Activated naive CD8-positive, alpha-beta T cell treated with anti-CD3 and anti-CD28 coated beads for 36 hours (primary cell): ENCODE measurements around the gene CRKL. TPM values are rescaled to one million over a fixed set of nuclear protein-coding genes. Genes with fewer than 3 reads are reported as not detected.

Experiments
- DNase-seq: peaks from one replicate; pipeline ENCODE4 v3.0.0; 2021
- H3K27ac Mint-ChIP-seq: one replicate; pipeline ENCODE4 v1.8.0; 2022; ENCODE audit warnings: mild to moderate bottlenecking, moderate library complexity, mixed read lengths
- H3K27me3 Mint-ChIP-seq: one replicate; pipeline ENCODE4 v1.8.0; 2022; ENCODE audit warnings: mild to moderate bottlenecking, mixed read lengths
- H3K36me3 Mint-ChIP-seq: one replicate; pipeline ENCODE4 v1.8.0; 2021; ENCODE audit warnings: mild to moderate bottlenecking, mixed read lengths
- H3K4me1 Mint-ChIP-seq: one replicate; pipeline ENCODE4 v1.8.0; 2021; ENCODE audit warnings: mixed read lengths
- H3K4me3 Mint-ChIP-seq: one replicate; pipeline ENCODE4 v1.8.0; 2022; ENCODE audit warnings: mild to moderate bottlenecking, moderate library complexity, mixed read lengths
- H3K9me3 Mint-ChIP-seq: one replicate; pipeline ENCODE4 v1.8.0; 2022; ENCODE audit warnings: mixed read lengths
- total RNA-seq, 2 experiments: library from RNA; stranded (reverse); gene quantifications; one replicate each; pipeline ENCODE4 v1.2.3, GENCODE V29; 2021

CRKL gene
- total RNA-seq, 2 experiments from 2014 or later: 82.1 to 82.2 TPM

- no peak for DNase-seq
- Mint-ChIP-seq H3K36me3 (no peaks in the 10 kb centered on the region), H3K27me3 (no peaks in the 10 kb centered on the region), H3K4me1 (no peaks in the 10 kb centered on the region), H3K27ac (no peak overlapping the region), H3K4me3 (no peak overlapping the region), H3K9me3 (peaks cover under 1% of the 10 kb centered on the region)
Observed at GRCh38 chr22:20972933-20973577, 55.8 kb downstream of the CRKL start.

GRCh38 chr22:20973634-20974286, 56.6 kb downstream of the CRKL start:
- Mint-ChIP-seq H3K27me3 (no peaks in the 10 kb centered on the region), H3K9me3 (peaks cover 5% of the 10 kb centered on the region), H3K36me3 (no peaks in the 10 kb centered on the region), H3K4me1 (no peaks in the 10 kb centered on the region), H3K4me3 (no peak overlapping the region), H3K27ac (no peak overlapping the region)
- no peak for DNase-seq

GRCh38 chr22:20974336-20974955, 57.2 kb downstream of the CRKL start:
- Mint-ChIP-seq H3K36me3 (no peaks in the 10 kb centered on the region), H3K4me1 (peaks cover 5% of the 10 kb centered on the region), H3K27me3 (no peaks in the 10 kb centered on the region), H3K27ac (no peak overlapping the region), H3K4me3 (no peak overlapping the region), H3K9me3 (peaks cover 7% of the 10 kb centered on the region)
- no peak for DNase-seq

GRCh38 chr22:20975541-20976290, 58.5 kb downstream of the CRKL start:
- H3K4me1 Mint-ChIP-seq: peaks cover 15% of the 10 kb centered on the region
- DNase-seq: no peak
- H3K36me3 Mint-ChIP-seq: no peaks in the 10 kb centered on the region
- no peaks in the 10 kb centered on the region for H3K27me3 Mint-ChIP-seq
- H3K4me3 Mint-ChIP-seq: no peak overlapping the region
- H3K27ac Mint-ChIP-seq: peak overlapping the region; percentile 25
- H3K9me3 Mint-ChIP-seq: peaks cover 7% of the 10 kb centered on the region

- Mint-ChIP-seq H3K4me1 (peaks cover 20% of the 10 kb centered on the region), H3K36me3 (no peaks in the 10 kb centered on the region), H3K27me3 (no peaks in the 10 kb centered on the region)
Observed at GRCh38 chr22:20976291-20976877, 59.2 kb downstream of the CRKL start.

GRCh38 chr22:20977019-20977418, 59.8 kb downstream of the CRKL start:
- H3K4me1 Mint-ChIP-seq: peaks cover 20% of the 10 kb centered on the region
- peaks cover 7% of the 10 kb centered on the region for H3K9me3 Mint-ChIP-seq
- H3K27ac Mint-ChIP-seq: no peak overlapping the region
- no peak overlapping the region for H3K4me3 Mint-ChIP-seq
- no peak for DNase-seq
- H3K27me3 Mint-ChIP-seq: no peaks in the 10 kb centered on the region
- H3K36me3 Mint-ChIP-seq: no peaks in the 10 kb centered on the region

More at GRCh38 chr22:20976291-20976877, 59.2 kb downstream of the CRKL start:
- Mint-ChIP-seq H3K9me3 (peaks cover 7% of the 10 kb centered on the region), H3K27ac (no peak overlapping the region), H3K4me3 (no peak overlapping the region)
- no peak for DNase-seq

GRCh38 chr22:20977516-20978170, 60.4 kb downstream of the CRKL start:
- DNase-seq: no peak
- peaks cover 1% of the 10 kb centered on the region for H3K36me3 Mint-ChIP-seq
- no peaks in the 10 kb centered on the region for H3K27me3 Mint-ChIP-seq
- H3K4me3 Mint-ChIP-seq: no peak overlapping the region
- H3K4me1 Mint-ChIP-seq: peaks cover 23% of the 10 kb centered on the region
- H3K27ac Mint-ChIP-seq: no peak overlapping the region
- peaks cover 7% of the 10 kb centered on the region for H3K9me3 Mint-ChIP-seq

- no peak for DNase-seq
- Mint-ChIP-seq H3K27ac (no peak overlapping the region), H3K27me3 (no peaks in the 10 kb centered on the region), H3K9me3 (peaks cover 7% of the 10 kb centered on the region), H3K4me3 (no peak overlapping the region), H3K4me1 (peaks cover 29% of the 10 kb centered on the region), H3K36me3 (peaks cover 1% of the 10 kb centered on the region)
Observed at GRCh38 chr22:20978419-20978818, 61.2 kb downstream of the CRKL start.

- Mint-ChIP-seq H3K4me3 (peak overlapping the region; percentile 69), H3K36me3 (peaks cover 1% of the 10 kb centered on the region), H3K27ac (peak overlapping the region; percentile 78), H3K4me1 (peaks cover 33% of the 10 kb centered on the region), H3K27me3 (no peaks in the 10 kb centered on the region), H3K9me3 (peaks cover 7% of the 10 kb centered on the region)
- DNase-seq: peak; percentile 78
Observed at GRCh38 chr22:20979243-20979809, 62.1 kb downstream of the CRKL start.

- DNase-seq: no peak
- H3K4me1 Mint-ChIP-seq: peaks cover 33% of the 10 kb centered on the region
- H3K27me3 Mint-ChIP-seq: no peaks in the 10 kb centered on the region
- H3K27ac Mint-ChIP-seq: no peak overlapping the region
- peaks cover 1% of the 10 kb centered on the region for H3K36me3 Mint-ChIP-seq
- peaks cover 7% of the 10 kb centered on the region for H3K9me3 Mint-ChIP-seq
- H3K4me3 Mint-ChIP-seq: peak overlapping the region; percentile 43
Observed at GRCh38 chr22:20979940-20980453, 62.8 kb downstream of the CRKL start.

- H3K36me3 Mint-ChIP-seq: peaks cover 1% of the 10 kb centered on the region
- no peak for DNase-seq
- peaks cover 7% of the 10 kb centered on the region for H3K9me3 Mint-ChIP-seq
- H3K4me1 Mint-ChIP-seq: peaks cover 33% of the 10 kb centered on the region
- no peak overlapping the region for H3K27ac Mint-ChIP-seq
- peak overlapping the region; percentile 98 for H3K4me3 Mint-ChIP-seq
- no peaks in the 10 kb centered on the region for H3K27me3 Mint-ChIP-seq
Observed at GRCh38 chr22:20980523-20980922, 63.3 kb downstream of the CRKL start.

GRCh38 chr22:20980938-20981722, 63.9 kb downstream of the CRKL start:
- H3K27ac Mint-ChIP-seq: peak overlapping the region; percentile 88
- no peaks in the 10 kb centered on the region for H3K27me3 Mint-ChIP-seq
- peak overlapping the region; percentile 98 for H3K4me3 Mint-ChIP-seq
- H3K9me3 Mint-ChIP-seq: peaks cover 7% of the 10 kb centered on the region
- H3K4me1 Mint-ChIP-seq: peaks cover 33% of the 10 kb centered on the region
- peaks cover 1% of the 10 kb centered on the region for H3K36me3 Mint-ChIP-seq
- DNase-seq: no peak

- peak; percentile 81 for DNase-seq
Observed at GRCh38 chr22:20981787-20982562, 64.8 kb downstream of the CRKL start, which contains the start of gene LZTR1. Gene LZTR1 (plus strand): TSS chr22:20982297. CDS start chr22:20982372, 75 bp downstream.

More at GRCh38 chr22:20981787-20982562, 64.8 kb downstream of the CRKL start, which contains the start of gene LZTR1:
- peak within 1 kb of the TSS; percentile 88 for H3K27ac Mint-ChIP-seq
- peaks cover 7% of the 10 kb centered on the region for H3K9me3 Mint-ChIP-seq
- peaks cover 1% of the 10 kb centered on the region for H3K36me3 Mint-ChIP-seq
- H3K4me1 Mint-ChIP-seq: peaks cover 33% of the 10 kb centered on the region
- H3K4me3 Mint-ChIP-seq: peak within 1 kb of the TSS; percentile 98
- no peaks in the 10 kb centered on the region for H3K27me3 Mint-ChIP-seq
